HG03280 (cell line): Measurements from ENCODE around the gene S100A16.
"Not testable (repeated sequence)": the region's sequence is repeated elsewhere in the genome, so short reads cannot be mapped to it uniquely, and the experiment has no call there.

Source experiments
- ATAC-seq: cut with Tn5 transposase; IDR thresholded peaks from one replicate; pipeline ENCODE4 v1.9.1; 2021; ENCODE audit warnings: mild to moderate bottlenecking, moderate library complexity; ENCODE audit not compliant: unreplicated experiment

The S100A16 gene

DNA sequence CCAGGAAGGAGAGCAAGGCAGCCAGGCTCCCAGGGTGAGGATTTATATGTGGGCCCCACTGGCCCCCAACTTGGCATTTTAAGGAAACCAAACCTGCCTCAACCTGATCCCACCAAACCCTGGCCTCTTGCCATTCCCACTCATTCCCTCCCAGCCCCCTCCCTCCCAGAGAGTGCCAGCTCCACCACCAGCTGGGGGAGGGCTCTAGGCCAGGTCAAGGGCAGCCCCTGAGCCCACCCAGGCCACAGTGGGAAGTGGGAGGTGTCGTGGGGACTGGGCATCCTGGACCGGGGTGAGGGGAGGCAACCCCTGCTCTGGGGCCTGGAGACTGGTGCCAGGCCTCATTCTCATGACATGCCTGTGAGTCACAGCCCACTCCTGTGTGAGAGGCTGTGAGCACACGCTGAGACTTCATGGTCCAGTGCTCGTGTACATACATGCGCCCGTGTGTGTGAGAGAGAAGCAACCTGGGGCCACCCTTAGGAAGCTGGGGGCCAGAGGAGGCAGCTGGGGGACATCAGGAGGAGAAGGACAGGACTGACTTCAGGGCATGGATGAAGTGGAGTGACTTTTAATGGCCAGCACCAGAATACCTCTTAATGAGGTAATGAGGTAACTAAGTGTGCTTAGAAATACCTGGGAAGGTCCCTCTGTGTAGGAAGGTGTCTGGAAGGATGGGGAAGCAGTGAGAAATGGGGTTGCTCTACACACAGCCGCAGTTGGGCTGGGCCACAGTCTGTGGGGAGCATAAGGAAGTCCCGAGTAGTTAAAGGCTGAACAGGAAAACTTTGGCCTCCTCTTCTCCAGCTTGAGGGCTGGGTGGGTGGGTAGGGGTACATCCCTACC is 47.2 kb downstream of the S100A16 start, which contains the start of gene S100A2:
Gene S100A2 (minus strand): TSS at position 316 of the 846 bp plus-strand sequence. CDS start 1,967 bp downstream, outside the sequence.
- ATAC-seq = no peak

DNA sequence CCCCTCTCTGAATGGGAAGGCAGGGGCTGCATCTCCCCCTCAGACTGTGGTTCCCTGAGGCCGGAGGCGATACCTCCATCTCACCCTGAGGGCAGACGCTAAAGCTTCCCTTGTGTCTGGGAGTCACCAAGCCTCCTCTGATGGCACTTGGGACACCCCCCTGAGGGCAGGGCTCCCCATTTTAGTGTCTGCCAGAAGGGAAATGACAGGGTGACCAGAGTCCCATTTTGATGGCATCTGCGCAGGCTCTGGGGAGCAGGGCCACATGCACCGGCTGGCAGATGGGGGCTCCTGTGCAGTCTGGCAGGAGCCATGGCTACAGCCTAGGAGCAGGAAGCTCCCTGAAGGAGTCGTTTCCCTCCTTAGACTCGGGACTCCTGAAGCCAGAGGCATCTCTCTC is 48.9 kb downstream of the S100A16 start:
- ATAC-seq = no peak

- no peak for ATAC-seq
These were observed 49.4 kb downstream of the S100A16 start for GRCh38 chr1:153563483-153563901.

DNA sequence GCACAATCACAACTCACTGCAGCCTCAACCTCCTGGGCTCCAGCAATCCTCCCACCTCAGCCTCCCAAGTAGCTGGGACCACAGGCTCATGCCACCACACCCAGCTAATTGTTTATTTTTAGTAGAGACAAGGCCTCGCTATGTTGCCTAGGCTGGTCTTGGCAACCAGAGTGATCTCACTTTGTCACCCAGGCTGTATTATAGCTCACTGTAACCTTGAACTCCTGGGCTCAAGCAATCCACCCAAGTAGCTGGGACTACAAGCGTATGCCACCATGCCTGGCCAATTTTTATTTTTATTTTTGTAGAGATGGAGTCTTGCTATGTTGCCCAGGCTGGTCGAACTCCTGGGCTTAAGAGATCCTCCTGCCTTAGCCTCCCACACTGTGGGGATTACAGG is 50.9 kb downstream of the S100A16 start:
- ATAC-seq = not testable (repeated sequence)

- ATAC-seq = no peak
These were observed 51.4 kb downstream of the S100A16 start for GRCh38 chr1:153561466-153561985.

GRCh38 chr1:153560771-153561465 is 52.0 kb downstream of the S100A16 start:
- no peak for ATAC-seq

DNA sequence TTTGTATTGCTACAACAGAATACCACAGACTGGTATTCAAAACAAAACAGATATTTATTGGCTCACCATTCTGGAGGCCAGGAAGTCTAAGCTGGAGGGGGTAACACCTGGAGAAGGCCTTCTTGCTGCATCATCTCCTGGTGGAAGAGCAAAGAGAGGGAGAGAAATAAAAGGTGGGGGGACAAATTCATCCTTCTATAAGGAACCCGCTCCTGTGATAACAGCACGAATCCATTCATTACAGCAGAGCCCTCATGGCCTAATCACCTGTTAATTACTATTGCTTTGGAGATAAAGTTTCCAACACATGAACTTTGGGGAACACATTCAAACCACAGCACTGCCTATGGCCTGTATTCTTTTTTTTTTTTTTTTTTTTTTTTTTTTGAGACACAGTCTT is 52.7 kb downstream of the S100A16 start:
- ATAC-seq = no peak

DNA sequence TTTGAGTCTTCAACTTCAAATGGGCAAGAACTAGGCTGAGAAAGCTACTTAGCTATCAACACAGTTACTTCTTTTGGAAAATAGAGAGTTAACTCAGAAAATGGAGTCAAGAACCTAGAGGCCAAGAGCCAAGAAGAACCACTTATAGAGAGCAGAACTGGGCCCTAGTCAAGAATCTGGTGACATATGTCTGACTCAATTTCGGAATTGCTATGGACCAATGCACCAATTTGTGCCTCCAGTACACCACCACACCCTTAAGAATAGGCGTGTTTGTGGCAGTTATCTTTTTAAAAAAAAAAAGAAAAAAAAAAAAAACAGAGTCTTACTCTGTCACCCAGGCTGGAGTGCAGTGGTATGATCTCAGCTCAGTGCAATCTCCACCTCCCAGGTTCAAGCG is 55.1 kb downstream of the S100A16 start:
- no peak for ATAC-seq
